OCI-LY7 (cell line): ENCODE results near the gene FOXN3.

Experiments used
- CTCF ChIP-seq: fragments of 200-600 bp; sonication (generic); conservative IDR thresholded peaks from 2 replicates; pipeline ENCODE4 v1.5.1; 2014; ENCODE audit warnings: mild to moderate bottlenecking, antibody characterized with exemption, low read length, moderate library complexity, mixed read lengths
- EZH2phosphoT487 ChIP-seq: fragments of 200-600 bp; sonication (generic); IDR thresholded peaks from 2 replicates; pipeline ENCODE4 v1.6.1; 2018; ENCODE audit warnings: low read depth, borderline replicate concordance, mild to moderate bottlenecking, mixed run types, antibody characterized with exemption, low read length, moderate library complexity, mixed read lengths

- TF ChIP-seq CTCF (no peak), EZH2phosphoT487 (no peak)
Measured at GRCh38 chr14:89165189-89166181, 251.5 kb downstream of the FOXN3 start.
